Measurements from ENCODE around the gene CGNL1.

CGNL1 gene

DNA sequence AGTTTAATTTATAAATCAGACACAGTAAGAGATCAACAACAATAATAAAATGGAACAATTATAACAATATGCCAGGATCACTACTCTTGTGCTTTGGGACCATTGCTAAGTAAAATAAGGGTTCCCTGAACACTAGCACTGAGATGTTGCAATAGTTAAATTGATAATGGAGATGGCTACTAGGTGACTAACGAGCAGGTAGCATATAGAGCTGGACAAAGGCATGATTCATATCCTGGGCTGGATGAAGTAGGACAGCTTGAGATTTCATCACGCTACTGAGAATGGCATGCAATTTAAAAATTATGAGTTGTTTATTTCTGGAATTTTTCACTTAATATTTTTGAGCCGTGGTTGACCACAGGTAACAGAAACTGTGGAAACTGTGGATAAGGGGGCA, 194.7 kb downstream of the CGNL1 start:
- no peak for DNase-seq

DNA sequence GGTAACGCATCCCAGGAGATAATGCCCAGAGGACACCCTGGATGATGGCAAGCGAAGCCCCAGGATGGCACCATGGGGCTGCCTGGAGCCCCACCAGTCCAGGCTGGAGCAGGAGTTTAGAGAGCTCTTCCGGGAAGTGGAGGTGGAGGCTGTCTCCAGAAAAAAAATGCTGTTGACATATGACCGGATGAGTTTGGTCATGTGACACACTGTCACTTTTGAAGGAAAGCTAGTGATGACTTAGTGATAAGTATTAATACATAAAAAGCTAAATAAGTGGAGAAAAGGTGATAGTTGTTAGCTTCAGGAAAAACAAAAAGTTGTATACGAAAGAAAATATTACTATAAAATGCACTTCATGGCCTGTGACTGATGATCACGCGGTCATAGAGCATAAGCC, 195.4 kb downstream of the CGNL1 start:
- no peak overlapping the region for H3K4me3 ChIP-seq (ENCODE audit: insufficient read depth, low read depth, low read length, poor library complexity, severe bottlenecking)
- H3K27ac ChIP-seq (ENCODE audit: insufficient read depth, low read length, poor library complexity, severe bottlenecking) = no peak overlapping the region

More for the DNA sequence above, 194.7 kb downstream of the CGNL1 start:
- H3K27me3 ChIP-seq (replicated peaks; ENCODE audit: control insufficient read depth, insufficient read depth, low read length, poor library complexity, severe bottlenecking) = no peaks in the 10 kb centered on the region
- no peaks in the 10 kb centered on the region for H3K9me3 ChIP-seq (ENCODE audit: control insufficient read depth, low read length)
- no peaks in the 10 kb centered on the region for H3K4me1 ChIP-seq (ENCODE audit: control insufficient read depth, insufficient read depth, low read length, poor library complexity, severe bottlenecking)
- H3K36me3 ChIP-seq (ENCODE audit: control insufficient read depth, insufficient read depth, low read length) = no peaks in the 10 kb centered on the region
- no peak overlapping the region for H3K4me3 ChIP-seq (ENCODE audit: insufficient read depth, low read depth, low read length, poor library complexity, severe bottlenecking)
- no peak overlapping the region for H3K27ac ChIP-seq (ENCODE audit: insufficient read depth, low read length, poor library complexity, severe bottlenecking)

DNA sequence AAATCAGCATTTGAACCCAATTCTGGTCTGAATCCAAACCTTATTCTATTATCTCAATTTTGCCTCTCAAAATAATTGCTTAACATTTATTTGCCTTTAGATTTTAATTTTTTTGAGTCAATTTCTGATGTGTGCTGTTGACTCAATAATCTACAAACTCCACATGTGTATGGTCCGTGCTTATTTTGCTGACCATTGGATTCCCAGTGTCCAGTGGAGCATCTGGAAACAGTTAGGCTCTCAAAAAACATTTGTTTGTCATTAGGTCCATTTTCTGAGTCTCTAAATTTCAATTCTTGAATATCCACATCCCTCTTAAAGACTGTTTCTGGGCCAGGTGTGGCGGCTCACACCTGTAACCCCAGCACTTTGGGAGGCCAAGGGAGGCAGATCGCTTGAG, 196.2 kb downstream of the CGNL1 start:
- Histone ChIP-seq H3K9me3 (ENCODE audit: control insufficient read depth, low read length) (no peaks in the 10 kb centered on the region), H3K27ac (ENCODE audit: insufficient read depth, low read length, poor library complexity, severe bottlenecking) (no peak overlapping the region), H3K27me3 (replicated peaks; ENCODE audit: control insufficient read depth, insufficient read depth, low read length, poor library complexity, severe bottlenecking) (no peaks in the 10 kb centered on the region), H3K4me1 (ENCODE audit: control insufficient read depth, insufficient read depth, low read length, poor library complexity, severe bottlenecking) (no peaks in the 10 kb centered on the region), H3K36me3 (ENCODE audit: control insufficient read depth, insufficient read depth, low read length) (no peaks in the 10 kb centered on the region), H3K4me3 (ENCODE audit: insufficient read depth, low read depth, low read length, poor library complexity, severe bottlenecking) (no peak overlapping the region)
- no peak for DNase-seq

More for the DNA sequence above, 195.4 kb downstream of the CGNL1 start:
- no peaks in the 10 kb centered on the region for H3K4me1 ChIP-seq (ENCODE audit: control insufficient read depth, insufficient read depth, low read length, poor library complexity, severe bottlenecking)
- H3K36me3 ChIP-seq (ENCODE audit: control insufficient read depth, insufficient read depth, low read length) = no peaks in the 10 kb centered on the region
- no peaks in the 10 kb centered on the region for H3K9me3 ChIP-seq (ENCODE audit: control insufficient read depth, low read length)
- DNase-seq = no peak
- no peaks in the 10 kb centered on the region for H3K27me3 ChIP-seq (replicated peaks; ENCODE audit: control insufficient read depth, insufficient read depth, low read length, poor library complexity, severe bottlenecking)

DNA sequence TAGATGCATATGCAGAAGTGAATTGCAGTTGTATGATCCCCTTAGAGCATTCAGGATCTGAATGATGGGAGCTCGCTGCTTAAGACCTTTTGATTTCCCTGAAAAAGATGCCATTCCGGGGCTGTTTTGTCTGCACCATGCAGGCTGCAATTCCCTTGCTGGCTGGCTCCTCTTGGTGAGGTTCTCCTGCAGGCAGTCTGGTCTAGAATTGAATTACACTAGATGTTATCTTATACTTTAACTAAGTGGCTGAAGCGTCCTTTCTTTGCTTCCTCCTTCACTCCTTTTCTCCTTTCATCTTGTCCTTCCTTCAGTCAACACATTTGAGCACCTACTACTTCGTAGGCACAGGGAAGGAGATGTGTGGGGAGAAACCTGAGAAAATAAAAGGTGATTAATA, 196.8 kb downstream of the CGNL1 start:
- Histone ChIP-seq H3K36me3 (ENCODE audit: control insufficient read depth, insufficient read depth, low read length) (no peaks in the 10 kb centered on the region), H3K27ac (ENCODE audit: insufficient read depth, low read length, poor library complexity, severe bottlenecking) (no peak overlapping the region), H3K9me3 (ENCODE audit: control insufficient read depth, low read length) (no peaks in the 10 kb centered on the region), H3K27me3 (replicated peaks; ENCODE audit: control insufficient read depth, insufficient read depth, low read length, poor library complexity, severe bottlenecking) (no peaks in the 10 kb centered on the region), H3K4me3 (ENCODE audit: insufficient read depth, low read depth, low read length, poor library complexity, severe bottlenecking) (no peak overlapping the region), H3K4me1 (ENCODE audit: control insufficient read depth, insufficient read depth, low read length, poor library complexity, severe bottlenecking) (no peaks in the 10 kb centered on the region)
- DNase-seq = no peak

DNA sequence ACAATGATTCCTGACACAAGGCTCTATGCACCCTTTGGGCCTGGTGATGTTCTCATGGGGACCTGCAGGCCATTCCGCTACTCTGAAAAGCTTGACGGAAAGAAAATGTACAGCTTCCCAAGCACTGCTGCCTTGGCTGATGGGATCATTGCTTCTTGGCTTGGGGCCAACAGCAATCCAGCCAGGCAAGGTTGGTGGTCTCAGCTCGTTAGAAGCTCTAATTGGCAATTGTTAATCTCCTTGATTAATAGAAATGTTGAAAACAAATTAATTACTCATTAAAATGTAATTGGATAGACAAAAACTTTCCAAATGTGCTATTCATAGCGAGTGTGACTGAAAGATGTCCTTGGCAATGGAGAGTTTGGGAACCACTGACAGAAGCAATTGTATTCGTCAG, 199.1 kb downstream of the CGNL1 start:
- Histone ChIP-seq H3K4me1 (ENCODE audit: control insufficient read depth, insufficient read depth, low read length, poor library complexity, severe bottlenecking) (no peaks in the 10 kb centered on the region), H3K4me3 (ENCODE audit: insufficient read depth, low read depth, low read length, poor library complexity, severe bottlenecking) (no peak overlapping the region), H3K36me3 (ENCODE audit: control insufficient read depth, insufficient read depth, low read length) (no peaks in the 10 kb centered on the region), H3K27me3 (replicated peaks; ENCODE audit: control insufficient read depth, insufficient read depth, low read length, poor library complexity, severe bottlenecking) (no peaks in the 10 kb centered on the region), H3K27ac (ENCODE audit: insufficient read depth, low read length, poor library complexity, severe bottlenecking) (no peak overlapping the region), H3K9me3 (ENCODE audit: control insufficient read depth, low read length) (no peaks in the 10 kb centered on the region)
- DNase-seq = no peak

DNA sequence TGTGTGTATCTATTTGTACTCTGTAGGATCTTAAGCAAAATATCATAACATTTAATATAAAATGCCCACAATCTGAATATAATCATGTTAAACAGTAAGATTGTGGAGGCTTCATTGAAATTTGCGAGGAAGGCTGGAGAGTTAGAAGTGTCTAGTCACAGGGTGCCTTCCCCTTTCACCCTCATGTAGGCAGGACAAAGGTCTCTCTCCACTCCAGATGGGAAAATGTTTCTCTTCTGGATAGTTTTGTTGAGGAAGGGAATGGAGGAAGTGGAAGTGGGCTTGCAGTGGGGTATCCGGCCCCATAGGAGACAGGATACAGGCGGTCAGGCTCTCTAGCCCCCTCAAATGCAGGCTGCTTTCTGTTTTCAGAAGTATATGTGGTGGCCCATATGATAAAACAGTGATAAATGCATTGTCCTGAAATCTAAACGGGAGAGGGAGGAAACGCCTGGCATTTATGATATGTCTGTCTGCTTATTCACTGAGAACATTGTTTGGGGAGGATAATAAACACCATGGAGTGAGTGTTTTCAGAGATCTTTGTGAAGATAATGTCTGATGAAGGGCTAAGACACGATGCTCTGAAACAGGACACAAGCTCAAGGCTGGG, 202.1 kb downstream of the CGNL1 start:
- Histone ChIP-seq H3K4me1 (ENCODE audit: control insufficient read depth, insufficient read depth, low read length, poor library complexity, severe bottlenecking) (no peaks in the 10 kb centered on the region), H3K36me3 (ENCODE audit: control insufficient read depth, insufficient read depth, low read length) (no peaks in the 10 kb centered on the region), H3K4me3 (ENCODE audit: insufficient read depth, low read depth, low read length, poor library complexity, severe bottlenecking) (no peak overlapping the region), H3K27me3 (replicated peaks; ENCODE audit: control insufficient read depth, insufficient read depth, low read length, poor library complexity, severe bottlenecking) (no peaks in the 10 kb centered on the region), H3K9me3 (ENCODE audit: control insufficient read depth, low read length) (peaks cover 7% of the 10 kb centered on the region), H3K27ac (ENCODE audit: insufficient read depth, low read length, poor library complexity, severe bottlenecking) (no peak overlapping the region)
- DNase-seq = no peak

DNA sequence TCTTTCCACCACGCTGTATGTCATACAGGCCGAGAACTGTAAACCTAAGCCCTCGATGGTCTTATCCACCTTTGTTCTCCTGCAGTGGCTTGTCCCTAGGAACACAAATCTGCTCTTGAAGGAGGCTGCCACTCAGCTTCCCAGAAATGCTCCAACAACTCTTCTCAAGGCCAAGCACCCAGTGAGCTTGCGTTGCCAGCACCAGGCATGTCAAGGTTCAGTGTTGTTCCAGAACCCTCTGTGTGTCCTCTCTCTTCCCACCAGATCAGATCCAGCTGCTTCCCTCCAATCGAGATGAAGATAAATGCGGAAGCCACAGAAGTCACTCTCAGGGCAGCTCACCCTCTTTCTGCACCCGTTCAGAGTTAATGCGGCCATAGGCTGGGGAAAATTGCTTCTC, 204.1 kb downstream of the CGNL1 start:
- Histone ChIP-seq H3K4me3 (ENCODE audit: insufficient read depth, low read depth, low read length, poor library complexity, severe bottlenecking) (no peak overlapping the region), H3K4me1 (ENCODE audit: control insufficient read depth, insufficient read depth, low read length, poor library complexity, severe bottlenecking) (no peaks in the 10 kb centered on the region), H3K27ac (ENCODE audit: insufficient read depth, low read length, poor library complexity, severe bottlenecking) (no peak overlapping the region), H3K27me3 (replicated peaks; ENCODE audit: control insufficient read depth, insufficient read depth, low read length, poor library complexity, severe bottlenecking) (no peaks in the 10 kb centered on the region), H3K9me3 (ENCODE audit: control insufficient read depth, low read length) (peaks cover 7% of the 10 kb centered on the region), H3K36me3 (ENCODE audit: control insufficient read depth, insufficient read depth, low read length) (no peaks in the 10 kb centered on the region)
- no peak for DNase-seq

DNA sequence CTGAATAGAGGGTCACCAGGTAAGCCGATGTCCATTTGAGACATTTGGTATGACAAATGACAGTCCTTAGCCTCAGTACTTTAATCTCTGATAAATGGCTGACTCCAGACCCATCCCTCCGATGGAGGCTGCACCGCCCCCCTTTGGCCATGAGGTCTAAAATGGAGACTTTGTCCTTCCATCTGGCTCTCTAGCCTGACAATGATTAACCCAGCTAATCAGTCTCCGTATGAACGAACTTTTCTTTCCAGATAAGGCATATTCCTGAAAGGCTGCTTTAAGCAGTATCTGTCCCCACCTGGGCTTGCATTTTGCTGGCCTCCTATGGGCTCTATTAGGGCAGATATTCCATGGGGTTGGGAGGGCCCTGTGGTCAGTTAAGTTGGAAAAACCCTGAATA, 204.6 kb downstream of the CGNL1 start:
- no peaks in the 10 kb centered on the region for H3K36me3 ChIP-seq (ENCODE audit: control insufficient read depth, insufficient read depth, low read length)
- H3K27ac ChIP-seq (ENCODE audit: insufficient read depth, low read length, poor library complexity, severe bottlenecking) = no peak overlapping the region
- no peaks in the 10 kb centered on the region for H3K4me1 ChIP-seq (ENCODE audit: control insufficient read depth, insufficient read depth, low read length, poor library complexity, severe bottlenecking)
- H3K9me3 ChIP-seq (ENCODE audit: control insufficient read depth, low read length) = peaks cover 7% of the 10 kb centered on the region
- H3K27me3 ChIP-seq (replicated peaks; ENCODE audit: control insufficient read depth, insufficient read depth, low read length, poor library complexity, severe bottlenecking) = no peaks in the 10 kb centered on the region
- H3K4me3 ChIP-seq (ENCODE audit: insufficient read depth, low read depth, low read length, poor library complexity, severe bottlenecking) = no peak overlapping the region
- DNase-seq = no peak

DNA sequence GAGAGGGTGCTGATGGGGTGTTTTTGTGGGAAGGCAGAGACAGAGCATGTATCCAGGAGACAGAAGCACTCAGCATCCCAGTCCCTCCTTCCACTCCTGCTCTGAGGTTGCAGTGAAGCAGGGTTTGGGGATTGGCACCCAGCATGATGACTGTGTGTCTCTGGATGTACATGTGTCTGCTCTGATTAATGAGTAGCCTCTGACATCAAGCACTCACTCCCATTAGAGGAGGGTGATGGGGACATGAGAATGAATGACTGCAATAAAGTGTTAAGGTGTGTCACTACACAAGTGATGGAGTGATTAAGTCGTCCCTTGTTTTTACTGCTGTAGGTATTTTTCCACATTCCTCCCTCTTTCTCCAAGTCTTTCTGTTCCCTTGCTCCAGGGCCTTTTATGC, 205.8 kb downstream of the CGNL1 start:
- no peaks in the 10 kb centered on the region for H3K36me3 ChIP-seq (ENCODE audit: control insufficient read depth, insufficient read depth, low read length)
- H3K4me3 ChIP-seq (ENCODE audit: insufficient read depth, low read depth, low read length, poor library complexity, severe bottlenecking) = no peak overlapping the region
- no peak overlapping the region for H3K27ac ChIP-seq (ENCODE audit: insufficient read depth, low read length, poor library complexity, severe bottlenecking)
- H3K4me1 ChIP-seq (ENCODE audit: control insufficient read depth, insufficient read depth, low read length, poor library complexity, severe bottlenecking) = no peaks in the 10 kb centered on the region
- H3K27me3 ChIP-seq (replicated peaks; ENCODE audit: control insufficient read depth, insufficient read depth, low read length, poor library complexity, severe bottlenecking) = no peaks in the 10 kb centered on the region
- peaks cover 7% of the 10 kb centered on the region for H3K9me3 ChIP-seq (ENCODE audit: control insufficient read depth, low read length)
- no peak for DNase-seq

DNA sequence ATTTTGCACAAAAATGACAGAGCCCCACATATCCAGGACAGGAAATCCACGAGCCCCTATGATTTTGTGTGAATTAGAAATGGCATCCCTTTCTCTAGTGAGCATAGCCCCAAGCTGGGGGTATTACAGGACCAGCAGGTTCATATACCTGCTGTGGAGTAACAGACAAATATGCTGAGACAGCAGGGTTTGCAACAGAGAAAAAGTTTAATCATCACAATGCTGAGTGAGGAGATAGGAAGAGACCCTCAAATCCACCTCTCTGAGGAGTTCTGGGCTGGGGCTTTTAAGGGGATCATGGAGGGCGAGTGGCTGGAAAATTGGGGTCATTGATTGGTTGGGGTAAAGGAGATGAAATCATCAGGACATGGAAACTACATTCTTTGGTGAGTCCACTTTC, 207.0 kb downstream of the CGNL1 start:
- Histone ChIP-seq H3K4me3 (ENCODE audit: insufficient read depth, low read depth, low read length, poor library complexity, severe bottlenecking) (no peak overlapping the region), H3K9me3 (ENCODE audit: control insufficient read depth, low read length) (peaks cover 7% of the 10 kb centered on the region), H3K27ac (ENCODE audit: insufficient read depth, low read length, poor library complexity, severe bottlenecking) (no peak overlapping the region), H3K36me3 (ENCODE audit: control insufficient read depth, insufficient read depth, low read length) (no peaks in the 10 kb centered on the region), H3K27me3 (replicated peaks; ENCODE audit: control insufficient read depth, insufficient read depth, low read length, poor library complexity, severe bottlenecking) (no peaks in the 10 kb centered on the region), H3K4me1 (ENCODE audit: control insufficient read depth, insufficient read depth, low read length, poor library complexity, severe bottlenecking) (peaks cover 4% of the 10 kb centered on the region)
- no peak for DNase-seq

All from effector memory CD4-positive, alpha-beta T cell (primary cell).